ENCODE measurements around the gene DDR1. TPM values are rescaled to one million over a fixed set of nuclear protein-coding genes. Genes with fewer than 3 reads are reported as not detected.

Gene DDR1
- total RNA-seq, 4 donors from 2014 or later: 9.9 to 77.3 (median 48.7) TPM

DNA sequence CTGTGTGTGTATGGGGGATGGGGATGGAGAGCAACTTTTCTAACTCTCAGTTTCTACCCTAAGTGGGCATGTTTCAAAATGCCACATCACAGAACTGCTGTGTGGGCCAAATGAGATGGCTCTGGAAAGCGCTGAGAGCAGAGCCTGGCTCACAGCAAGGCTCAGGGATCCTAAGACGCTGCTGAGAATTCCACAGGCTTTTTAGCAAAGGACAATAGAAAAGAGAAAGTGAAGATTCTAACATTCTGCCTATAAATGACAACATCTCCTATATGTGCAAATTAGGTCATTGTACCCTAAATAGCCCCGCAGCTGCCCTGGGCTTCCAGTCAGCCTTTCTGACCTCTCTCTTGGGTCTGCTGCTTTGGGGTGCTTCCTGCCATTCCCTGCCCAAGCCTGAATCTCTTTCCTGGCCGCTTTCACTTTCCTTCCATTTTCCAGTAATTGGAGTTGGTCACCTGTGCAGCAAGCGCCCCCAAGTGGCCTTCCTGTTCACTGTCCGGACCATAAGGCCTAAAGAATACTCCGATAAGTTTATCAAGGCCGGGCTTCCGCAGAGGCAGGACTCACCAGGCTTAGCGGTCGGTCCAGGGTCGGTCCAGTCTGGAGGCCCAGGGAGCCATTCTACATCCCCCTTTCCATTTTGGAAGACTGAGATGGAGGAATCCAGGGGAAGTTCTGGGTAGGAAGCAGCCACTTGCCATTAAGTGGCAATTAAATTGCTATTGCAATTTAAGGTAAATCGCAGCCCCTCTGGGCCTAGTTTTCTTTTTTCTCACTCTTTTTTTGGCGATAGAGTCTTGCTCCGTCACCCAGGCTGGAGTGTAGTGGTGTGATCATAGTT lies 6.7 kb upstream of the DDR1 start:
- ATAC-seq (ENCODE audit: low FRiP score) (peak; percentile 80), DNase-seq (ENCODE audit: low spot score) (peak; percentile 87)
- TF ChIP-seq, protein P1, sequence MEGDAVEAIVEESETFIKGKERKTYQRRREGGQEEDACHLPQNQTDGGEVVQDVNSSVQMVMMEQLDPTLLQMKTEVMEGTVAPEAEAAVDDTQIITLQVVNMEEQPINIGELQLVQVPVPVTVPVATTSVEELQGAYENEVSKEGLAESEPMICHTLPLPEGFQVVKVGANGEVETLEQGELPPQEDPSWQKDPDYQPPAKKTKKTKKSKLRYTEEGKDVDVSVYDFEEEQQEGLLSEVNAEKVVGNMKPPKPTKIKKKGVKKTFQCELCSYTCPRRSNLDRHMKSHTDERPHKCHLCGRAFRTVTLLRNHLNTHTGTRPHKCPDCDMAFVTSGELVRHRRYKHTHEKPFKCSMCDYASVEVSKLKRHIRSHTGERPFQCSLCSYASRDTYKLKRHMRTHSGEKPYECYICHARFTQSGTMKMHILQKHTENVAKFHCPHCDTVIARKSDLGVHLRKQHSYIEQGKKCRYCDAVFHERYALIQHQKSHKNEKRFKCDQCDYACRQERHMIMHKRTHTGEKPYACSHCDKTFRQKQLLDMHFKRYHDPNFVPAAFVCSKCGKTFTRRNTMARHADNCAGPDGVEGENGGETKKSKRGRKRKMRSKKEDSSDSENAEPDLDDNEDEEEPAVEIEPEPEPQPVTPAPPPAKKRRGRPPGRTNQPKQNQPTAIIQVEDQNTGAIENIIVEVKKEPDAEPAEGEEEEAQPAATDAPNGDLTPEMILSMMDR (IDR thresholded peaks at IDR 0.05): peak in 2 of 3 donors; percentile 27 to 46

DNA sequence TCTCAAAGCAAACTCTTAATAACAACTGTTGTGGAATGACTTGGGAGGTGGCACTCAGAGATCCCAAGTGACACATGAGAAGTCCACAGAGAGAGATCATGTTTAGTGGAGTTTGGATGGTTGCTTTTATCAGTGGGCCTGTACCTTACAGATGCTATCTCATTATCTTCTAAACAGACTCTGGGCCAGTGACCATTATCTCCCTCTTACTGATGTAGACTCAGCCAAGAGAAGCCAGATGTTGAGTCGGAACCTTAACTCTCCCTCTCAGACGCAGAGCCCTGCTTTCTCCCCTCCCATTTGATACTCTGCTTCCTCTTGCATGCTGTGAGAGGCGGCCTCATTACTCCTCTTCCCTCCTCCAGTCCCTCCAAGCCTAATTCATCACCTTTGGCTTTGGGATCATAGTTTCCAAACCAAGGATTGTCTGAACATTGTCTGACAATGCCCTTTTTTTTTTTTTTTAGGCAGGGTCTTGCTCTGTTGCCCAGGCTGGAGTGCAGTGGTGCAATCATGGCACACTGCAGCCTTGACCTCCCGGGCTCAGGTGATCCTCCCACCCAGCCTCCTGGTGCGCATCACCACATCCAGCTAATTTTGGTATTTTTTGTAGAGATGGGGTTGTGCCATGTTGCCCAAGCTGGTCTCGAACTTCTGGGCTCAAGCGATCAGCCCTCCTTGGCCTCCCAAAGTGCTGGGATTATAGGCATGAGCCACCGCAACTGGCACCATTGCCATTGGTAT lies 4.5 kb upstream of the DDR1 start:
- DNase-seq (ENCODE audit: low spot score): no peak
- ATAC-seq (ENCODE audit: low FRiP score): no peak

DNA sequence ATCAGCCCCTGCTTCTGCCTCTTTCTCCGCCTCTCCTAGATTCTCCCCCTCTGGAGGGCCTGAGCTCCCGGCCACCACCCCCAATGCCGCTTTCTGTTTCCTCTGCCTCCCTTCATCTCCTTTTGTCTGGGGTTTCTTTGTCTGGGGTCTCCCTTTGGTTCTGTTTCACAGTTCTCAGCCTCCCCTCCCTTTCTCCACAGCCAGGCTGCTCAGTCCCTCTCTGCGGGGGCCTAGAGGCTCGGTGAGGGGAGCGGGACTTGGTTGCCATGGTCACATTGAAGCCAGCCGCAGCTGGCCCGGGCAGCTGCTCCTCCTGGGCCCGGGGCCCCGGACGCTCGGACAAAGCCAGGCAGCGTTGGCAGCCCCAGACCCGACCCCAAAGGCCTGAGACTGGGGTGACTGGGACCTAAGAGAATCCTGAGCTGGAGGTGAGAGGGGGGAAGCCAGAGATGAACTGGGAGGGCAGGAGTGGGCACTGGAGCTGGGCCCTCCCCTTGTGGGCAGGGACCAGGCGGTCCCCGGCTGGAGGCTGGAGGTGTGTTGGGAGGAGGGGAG lies 3.5 kb upstream of the DDR1 start:
- no peak for ATAC-seq (ENCODE audit: low FRiP score)
- no peak for DNase-seq (ENCODE audit: low spot score)
- TF ChIP-seq, protein P1 (IDR thresholded peaks at IDR 0.05): no peak

More for the DNA sequence above, 4.5 kb upstream of the DDR1 start:
- TF ChIP-seq, protein P1 (IDR thresholded peaks at IDR 0.05): no peak

DNA sequence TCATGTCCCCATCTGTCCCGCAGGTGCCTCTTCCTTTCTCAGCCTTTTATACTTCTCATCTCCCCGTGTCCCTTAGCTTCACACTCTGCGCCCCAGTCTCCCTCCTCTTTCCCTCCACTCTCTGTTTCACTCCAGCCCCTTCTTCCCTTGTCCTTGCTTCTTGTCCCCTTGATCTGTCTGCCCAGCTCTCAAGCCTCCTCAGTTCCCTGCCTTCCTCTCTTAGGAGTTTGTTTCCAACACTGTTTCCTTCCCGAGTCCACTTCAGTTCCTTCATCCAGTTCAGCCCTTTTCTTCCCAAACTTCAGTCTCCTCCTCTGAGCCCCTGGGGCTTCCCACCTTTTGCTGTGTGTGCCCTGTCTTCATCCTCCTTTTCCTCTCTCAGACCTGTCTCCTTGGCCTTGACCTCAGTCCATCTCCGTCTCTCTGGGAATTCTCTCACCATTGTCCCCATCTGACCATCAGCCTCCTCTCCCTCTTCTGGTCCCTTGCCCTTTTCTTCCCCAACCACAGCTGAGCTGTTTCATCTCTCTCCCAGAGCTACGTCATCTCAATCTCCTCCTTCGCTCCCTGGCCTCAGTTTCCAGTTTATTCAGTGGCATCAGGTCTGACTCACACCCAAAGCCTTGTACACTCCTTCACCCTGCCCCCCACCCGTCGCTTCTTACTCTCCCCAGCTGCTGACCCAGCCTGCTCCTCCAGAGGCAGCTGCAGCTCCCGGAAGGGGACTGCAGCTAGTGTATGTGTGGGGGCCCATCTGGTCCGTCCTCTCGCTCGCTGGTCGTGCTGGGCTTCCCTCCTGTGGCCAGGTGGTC lies 2.7 kb upstream of the DDR1 start:
- TF ChIP-seq, protein P1 (IDR thresholded peaks at IDR 0.05): no peak
- no peak for ATAC-seq (ENCODE audit: low FRiP score)
- no peak for DNase-seq (ENCODE audit: low spot score)

DNA sequence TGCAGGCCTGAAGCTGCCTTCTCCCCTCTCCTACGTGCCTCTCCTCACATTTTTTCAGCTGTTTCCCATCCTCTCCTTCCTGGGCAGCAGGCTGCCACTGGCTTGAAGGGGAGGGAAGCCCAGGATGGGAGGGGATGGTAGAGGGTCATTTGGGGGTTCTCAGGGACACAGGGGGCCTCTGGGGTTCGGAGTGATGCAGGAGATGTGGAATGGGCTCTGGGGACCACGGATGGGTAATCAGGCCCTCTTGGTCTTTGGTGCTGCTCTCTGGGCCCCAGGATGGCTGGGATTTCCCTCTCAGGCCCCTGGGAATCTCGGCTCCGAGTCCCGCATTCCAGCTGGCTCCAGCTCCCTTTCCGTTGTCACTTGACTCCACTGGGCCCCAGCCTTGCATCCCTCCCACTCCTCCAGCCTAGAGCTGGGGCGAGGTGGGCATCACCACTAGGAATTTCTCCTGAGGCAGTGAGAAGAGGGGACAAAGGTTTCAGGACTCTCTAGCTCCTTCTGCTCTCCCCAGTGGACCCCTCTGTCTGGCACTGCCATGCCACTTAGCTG lies 2.0 kb upstream of the DDR1 start:
- ATAC-seq (ENCODE audit: low FRiP score): no peak
- TF ChIP-seq, protein P1 (IDR thresholded peaks at IDR 0.05): no peak
- no peak for DNase-seq (ENCODE audit: low spot score)
